EH (cell line): ENCODE data around the gene RABGGTA.

Experiments
- DNase-seq: peaks from one replicate; pipeline ENCODE4 v3.0.0-alpha.2; 2015; ENCODE audit warnings: low read depth

Gene RABGGTA, protein sequence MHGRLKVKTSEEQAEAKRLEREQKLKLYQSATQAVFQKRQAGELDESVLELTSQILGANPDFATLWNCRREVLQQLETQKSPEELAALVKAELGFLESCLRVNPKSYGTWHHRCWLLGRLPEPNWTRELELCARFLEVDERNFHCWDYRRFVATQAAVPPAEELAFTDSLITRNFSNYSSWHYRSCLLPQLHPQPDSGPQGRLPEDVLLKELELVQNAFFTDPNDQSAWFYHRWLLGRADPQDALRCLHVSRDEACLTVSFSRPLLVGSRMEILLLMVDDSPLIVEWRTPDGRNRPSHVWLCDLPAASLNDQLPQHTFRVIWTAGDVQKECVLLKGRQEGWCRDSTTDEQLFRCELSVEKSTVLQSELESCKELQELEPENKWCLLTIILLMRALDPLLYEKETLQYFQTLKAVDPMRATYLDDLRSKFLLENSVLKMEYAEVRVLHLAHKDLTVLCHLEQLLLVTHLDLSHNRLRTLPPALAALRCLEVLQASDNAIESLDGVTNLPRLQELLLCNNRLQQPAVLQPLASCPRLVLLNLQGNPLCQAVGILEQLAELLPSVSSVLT

DNA sequence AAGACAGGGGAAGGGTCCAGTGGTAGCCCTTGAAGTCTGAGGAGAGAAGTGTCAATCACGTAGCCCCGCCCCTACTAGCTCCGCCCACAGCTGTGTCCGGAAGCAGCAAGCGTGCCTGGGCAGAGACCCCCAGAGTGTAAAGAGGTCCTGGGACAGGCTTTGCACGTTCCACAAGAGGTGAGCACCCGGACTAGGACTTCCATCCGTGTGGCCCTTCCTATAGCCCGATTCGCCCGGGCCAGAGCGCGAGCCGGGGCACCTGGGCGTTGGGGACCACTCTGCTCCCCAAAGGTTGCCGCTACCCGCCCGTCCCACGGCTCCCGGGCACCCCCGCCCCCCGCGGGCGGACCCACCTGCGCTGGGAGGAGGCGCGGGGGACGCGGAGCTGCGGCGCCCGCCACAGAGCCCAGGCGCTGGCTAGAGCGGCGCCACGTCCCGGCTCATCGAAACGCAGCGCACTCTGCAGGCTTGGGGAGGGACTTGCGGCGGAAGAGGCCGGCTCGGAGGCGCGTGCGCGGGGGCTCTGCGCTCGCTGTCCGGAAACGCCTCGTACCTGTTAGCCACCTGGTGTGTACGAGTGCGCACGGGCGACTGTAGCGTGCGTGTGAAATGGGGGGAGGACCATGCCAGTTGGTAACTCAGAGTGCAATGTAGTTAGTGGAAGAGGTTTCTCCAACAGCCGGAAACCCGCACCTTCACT lies at the start of gene RABGGTA:
Gene RABGGTA, minus strand, starts transcription at position 464 of the 700 bp plus-strand sequence. CDS start 482 bp downstream, outside the sequence.
- DNase-seq = peak; percentile 82

DNA sequence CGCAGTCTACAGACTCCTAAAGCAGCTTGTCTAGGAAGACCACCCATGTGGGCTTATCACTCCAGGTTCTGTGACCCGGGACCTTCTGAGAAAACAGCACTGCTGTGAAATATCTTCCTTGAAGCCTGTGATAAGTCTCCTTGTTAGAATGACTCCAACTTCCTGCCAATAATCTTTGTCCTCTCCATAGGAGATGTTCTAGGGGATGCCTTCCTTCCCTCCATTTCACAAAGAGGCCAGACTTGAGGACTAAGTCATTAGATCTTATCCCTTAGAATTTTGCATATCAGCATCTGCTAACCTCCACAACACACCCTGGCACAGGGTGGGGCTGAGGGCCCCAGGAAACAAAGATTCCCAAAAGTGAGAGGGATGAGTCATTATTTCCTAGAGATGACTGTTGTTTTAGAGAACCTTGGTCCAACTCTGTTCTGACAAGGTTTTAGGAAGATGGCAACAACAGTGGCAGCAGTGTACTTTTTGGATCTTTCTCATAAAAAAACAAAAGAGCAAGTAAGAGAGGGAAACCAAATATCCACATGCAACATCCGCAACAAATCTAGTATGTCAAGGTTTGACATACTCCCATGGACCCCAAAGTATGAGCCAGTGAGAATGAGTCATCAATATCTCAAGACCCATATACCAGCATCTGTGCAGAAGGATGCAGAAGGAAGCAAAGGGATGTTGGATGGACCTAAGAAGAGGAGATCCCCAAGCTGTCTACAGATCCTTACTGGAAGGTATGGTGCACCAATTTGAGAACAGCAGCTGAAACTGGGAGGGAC lies 45.9 kb upstream of the RABGGTA start:
- peak; percentile 60 for DNase-seq

DNA sequence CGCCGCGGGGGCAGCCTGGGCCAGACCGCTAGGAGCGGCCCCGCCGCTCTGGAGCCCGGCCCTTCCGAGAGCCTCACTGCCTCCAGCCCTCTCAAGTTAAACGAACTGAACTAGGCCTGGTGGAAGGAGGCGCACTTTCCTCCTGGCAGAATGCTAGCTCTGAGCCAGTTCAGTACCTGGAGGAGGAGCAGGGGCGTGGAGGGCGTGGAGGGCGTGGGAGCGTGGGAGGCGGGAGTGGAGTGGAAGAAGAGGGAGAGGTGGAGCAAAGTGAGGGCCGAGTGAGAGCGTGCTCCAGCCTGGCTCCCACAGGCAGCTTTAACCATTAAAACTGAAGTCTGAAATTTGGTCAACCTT lies 45.2 kb upstream of the RABGGTA start:
- no peak for DNase-seq

DNA sequence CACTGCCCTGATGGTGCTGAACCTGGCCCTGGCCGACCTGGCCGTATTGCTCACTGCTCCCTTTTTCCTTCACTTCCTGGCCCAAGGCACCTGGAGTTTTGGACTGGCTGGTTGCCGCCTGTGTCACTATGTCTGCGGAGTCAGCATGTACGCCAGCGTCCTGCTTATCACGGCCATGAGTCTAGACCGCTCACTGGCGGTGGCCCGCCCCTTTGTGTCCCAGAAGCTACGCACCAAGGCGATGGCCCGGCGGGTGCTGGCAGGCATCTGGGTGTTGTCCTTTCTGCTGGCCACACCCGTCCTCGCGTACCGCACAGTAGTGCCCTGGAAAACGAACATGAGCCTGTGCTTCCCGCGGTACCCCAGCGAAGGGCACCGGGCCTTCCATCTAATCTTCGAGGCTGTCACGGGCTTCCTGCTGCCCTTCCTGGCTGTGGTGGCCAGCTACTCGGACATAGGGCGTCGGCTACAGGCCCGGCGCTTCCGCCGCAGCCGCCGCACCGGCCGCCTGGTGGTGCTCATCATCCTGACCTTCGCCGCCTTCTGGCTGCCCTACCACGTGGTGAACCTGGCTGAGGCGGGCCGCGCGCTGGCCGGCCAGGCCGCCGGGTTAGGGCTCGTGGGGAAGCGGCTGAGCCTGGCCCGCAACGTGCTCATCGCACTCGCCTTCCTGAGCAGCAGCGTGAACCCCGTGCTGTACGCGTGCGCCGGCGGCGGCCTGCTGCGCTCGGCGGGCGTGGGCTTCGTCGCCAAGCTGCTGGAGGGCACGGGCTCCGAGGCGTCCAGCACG lies 44.6 kb upstream of the RABGGTA start:
- no peak for DNase-seq

DNA sequence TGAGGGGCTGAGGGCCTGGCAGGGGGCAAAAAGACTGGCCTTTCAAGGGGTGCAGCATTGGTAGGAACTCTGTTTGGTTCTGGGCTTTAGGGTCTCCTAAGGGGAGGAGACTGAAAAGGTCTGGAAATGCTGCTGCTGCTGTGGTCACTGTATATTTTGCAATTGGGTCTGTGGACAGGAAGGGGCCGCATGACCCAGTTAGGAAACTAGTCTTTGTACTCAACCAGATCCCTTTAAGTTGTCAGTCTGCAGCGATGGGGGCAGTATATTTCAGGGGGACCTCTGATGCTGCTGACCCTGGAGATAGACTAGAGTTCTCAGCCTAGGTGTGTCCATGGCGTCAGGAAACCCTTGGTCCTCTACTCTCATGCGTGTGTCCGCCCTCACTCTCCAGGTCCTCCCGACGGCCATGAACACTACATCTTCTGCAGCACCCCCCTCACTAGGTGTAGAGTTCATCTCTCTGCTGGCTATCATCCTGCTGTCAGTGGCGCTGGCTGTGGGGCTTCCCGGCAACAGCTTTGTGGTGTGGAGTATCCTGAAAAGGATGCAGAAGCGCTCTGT lies 43.9 kb upstream of the RABGGTA start:
- DNase-seq = no peak

DNA sequence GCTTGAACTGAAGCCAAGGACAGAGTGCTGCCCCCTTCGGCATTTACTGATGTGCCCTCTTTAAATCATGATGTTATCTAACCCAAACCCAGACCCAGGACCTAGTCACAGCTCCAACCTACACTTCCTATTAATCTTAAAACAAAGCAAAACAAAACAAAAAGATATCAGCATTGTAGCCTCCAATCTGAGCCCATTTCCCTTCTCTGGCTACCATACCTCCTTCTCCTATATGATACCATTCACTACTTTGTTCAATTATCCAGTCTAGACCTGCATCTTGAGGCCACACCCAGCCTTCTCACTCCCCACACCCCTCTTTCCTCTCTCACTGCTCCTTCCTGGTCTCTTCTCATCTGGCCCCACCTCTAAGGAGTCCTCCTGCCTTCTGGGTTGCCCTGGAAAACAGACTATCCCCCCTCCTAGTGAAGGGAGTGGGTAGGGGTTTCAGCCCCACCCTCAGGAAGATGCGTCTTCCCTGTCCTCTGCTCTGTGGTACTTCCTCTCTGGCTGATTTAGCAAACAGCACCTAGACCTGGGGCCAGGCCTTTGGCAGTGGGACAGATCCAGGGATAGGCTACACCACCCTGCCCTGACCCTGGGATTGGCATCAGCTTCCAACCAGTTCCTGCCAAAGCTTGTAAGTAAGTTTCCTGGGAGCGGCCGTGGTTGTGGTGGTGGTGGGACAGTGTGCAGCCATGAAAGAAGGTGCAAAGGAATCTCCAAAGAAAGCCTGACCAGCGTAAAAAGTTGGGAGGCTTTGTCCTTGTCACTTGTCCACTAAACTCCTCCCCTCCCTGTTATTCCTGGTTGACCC lies 43.2 kb upstream of the RABGGTA start:
- no peak for DNase-seq

DNA sequence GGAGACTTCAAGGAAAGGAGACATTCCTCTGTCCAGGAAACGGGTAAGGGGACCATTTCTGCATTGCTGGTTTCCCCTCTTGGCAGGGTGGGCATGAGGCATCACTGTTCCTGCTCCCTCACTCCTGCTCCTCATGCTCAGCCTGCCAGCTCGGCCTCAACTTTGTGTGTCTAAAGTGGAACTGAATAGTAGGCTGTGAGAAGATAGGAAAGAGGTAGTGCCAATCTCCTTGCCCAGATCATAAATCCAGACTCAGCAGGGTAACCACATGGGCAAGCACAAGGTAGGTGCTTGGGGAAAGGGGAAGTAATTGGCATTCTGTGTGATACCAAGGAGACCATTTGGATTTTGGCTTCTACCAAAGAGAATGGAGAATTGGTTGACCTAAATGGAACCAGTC lies 42.5 kb upstream of the RABGGTA start:
- DNase-seq = no peak

DNA sequence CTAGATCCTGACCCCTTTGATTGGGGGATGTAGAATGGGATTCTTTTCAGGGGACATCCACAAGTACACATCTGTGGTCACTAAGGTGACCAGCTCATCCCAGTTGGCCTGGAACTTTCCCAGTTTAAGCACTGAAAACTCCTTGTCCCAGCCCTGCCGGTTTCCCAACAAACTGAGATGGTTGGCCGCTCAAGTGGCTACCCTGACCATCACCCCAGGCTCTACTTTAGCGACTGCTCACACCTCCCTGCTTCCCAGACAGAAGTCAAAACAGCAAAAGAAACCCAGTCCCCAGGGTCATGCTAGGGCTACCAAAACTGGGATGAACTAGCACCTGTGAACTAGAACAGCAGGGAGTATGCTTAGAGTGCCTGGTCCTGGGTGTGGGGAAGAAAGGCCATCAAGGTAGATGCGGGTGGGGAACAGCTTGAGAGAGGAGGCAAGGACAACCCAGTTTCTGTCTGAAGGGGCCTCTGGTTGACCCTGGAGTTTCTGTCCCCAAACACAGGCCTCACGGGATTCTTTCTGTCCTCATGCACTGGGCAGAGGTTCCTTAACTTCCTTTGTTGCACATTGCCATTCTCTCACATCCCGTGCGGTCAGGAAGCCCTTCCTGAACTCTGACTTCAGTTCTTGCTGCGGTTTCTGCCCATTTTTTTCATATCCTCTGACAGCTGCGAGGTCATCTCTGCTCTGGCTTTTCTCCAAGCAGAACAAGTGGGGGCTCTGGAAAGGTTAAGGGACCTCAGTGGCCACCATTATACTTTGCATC lies 41.5 kb upstream of the RABGGTA start:
- no peak for DNase-seq

DNA sequence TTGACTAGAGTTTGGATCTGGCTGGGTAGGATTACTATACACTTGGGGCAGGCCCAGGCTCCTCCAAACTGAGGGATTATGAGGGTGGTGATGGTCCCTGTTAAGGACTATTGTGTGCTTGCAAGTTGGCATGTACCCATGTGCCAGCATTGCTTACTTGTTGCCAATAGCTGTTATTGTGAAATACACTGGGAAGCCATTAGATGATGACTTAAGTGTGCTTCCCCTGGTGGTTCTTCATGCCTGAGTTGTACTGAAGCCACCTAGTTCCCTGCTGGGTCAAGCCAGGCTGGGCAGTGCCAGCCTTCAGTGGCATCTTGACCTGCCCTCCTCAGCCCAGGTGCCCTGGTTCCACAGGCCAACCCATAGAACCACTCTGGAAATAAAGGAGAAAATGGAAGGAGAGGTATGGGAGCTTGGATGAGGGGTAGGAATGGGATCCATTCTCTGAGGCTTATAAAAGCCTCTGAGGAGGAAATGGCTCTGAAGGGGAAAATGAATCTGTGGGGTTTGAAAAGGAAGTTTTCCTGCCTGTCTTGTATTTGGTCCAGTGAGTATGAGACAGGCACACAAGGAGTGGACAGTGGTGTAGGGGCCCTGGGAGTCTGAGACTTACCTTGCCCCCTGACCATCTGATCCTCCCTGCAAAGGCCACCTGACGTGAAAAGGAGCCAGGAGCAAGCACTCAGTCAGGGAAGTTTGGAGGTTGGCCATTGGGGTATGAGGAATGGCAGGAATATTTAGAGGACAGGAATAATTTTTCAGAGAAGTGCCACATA lies 40.6 kb upstream of the RABGGTA start:
- DNase-seq = peak; percentile 26

DNA sequence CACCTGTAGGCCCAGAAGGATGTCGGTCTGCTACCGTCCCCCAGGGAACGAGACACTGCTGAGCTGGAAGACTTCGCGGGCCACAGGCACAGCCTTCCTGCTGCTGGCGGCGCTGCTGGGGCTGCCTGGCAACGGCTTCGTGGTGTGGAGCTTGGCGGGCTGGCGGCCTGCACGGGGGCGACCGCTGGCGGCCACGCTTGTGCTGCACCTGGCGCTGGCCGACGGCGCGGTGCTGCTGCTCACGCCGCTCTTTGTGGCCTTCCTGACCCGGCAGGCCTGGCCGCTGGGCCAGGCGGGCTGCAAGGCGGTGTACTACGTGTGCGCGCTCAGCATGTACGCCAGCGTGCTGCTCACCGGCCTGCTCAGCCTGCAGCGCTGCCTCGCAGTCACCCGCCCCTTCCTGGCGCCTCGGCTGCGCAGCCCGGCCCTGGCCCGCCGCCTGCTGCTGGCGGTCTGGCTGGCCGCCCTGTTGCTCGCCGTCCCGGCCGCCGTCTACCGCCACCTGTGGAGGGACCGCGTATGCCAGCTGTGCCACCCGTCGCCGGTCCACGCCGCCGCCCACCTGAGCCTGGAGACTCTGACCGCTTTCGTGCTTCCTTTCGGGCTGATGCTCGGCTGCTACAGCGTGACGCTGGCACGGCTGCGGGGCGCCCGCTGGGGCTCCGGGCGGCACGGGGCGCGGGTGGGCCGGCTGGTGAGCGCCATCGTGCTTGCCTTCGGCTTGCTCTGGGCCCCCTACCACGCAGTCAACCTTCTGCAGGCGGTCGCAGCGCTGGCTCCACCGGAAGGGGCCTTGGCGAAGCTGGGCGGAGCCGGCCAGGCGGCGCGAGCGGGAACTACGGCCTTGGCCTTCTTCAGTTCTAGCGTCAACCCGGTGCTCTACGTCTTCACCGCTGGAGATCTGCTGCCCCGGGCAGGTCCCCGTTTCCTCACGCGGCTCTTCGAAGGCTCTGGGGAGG lies 39.5 kb upstream of the RABGGTA start, which contains the start of gene LTB4R:
Gene LTB4R, plus strand, starts transcription at position 857 of the 959 bp plus-strand sequence. CDS start 4,150 bp downstream, outside the sequence.
- peak; percentile 79 for DNase-seq

DNA sequence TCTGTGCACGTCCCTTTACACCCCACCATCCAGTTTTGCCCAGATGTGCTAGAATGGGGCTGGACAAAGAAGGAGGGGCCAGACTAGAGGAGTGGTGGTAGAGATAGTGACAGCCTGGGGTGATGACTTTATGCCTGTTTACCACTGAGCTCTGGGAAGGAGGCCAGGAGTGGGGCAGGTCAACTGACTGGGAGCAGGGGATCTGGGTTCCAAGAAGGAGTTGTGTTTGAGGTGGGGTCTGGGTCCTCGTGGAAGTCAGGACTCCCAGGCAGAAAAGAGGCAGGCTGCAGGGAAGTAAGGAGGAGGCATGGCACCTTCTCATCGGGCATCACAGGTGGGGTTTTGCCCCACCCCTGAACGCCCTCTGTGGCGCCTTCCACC lies 38.9 kb upstream of the RABGGTA start:
- DNase-seq = peak; percentile 17

DNA sequence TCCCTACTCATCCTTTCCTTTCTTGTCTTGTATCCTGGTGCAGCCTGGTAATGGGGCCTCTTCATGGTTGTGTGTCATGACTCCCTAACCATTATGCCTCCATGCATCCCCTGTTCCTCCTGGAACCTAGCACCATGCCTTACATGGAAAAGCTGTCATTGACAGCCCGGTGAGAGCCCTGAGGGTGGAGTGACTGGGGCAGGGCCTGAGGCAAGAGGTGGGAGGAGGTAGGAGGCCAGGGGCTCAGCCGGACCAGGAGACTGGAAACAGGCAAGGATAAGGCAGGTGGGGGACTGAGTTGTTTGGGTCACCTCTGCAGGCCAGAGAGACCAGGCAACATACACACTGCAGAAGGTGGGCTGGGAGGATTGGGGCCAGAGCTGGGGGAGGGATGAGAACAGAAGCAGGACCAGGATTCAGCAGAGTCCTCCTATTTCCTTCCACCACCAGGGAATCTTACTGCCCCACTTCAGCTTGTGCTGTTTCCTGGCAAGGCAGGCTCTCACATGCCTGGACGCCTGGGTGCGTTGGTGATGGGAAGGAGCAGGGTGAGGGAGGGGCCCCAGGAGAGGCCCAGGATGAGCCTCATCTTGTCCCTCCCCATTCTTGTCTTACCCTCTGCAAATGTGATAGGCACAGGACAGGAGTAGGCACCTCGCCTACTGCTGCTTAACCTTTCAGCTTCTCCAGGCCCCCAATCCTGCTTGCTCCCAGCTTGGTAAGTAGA lies 38.3 kb upstream of the RABGGTA start, which contains the start of gene LTB4R2:
Gene LTB4R2, plus strand, starts transcription at position 603 of the 727 bp plus-strand sequence. CDS start 525 bp downstream, outside the sequence.
- DNase-seq = no peak

DNA sequence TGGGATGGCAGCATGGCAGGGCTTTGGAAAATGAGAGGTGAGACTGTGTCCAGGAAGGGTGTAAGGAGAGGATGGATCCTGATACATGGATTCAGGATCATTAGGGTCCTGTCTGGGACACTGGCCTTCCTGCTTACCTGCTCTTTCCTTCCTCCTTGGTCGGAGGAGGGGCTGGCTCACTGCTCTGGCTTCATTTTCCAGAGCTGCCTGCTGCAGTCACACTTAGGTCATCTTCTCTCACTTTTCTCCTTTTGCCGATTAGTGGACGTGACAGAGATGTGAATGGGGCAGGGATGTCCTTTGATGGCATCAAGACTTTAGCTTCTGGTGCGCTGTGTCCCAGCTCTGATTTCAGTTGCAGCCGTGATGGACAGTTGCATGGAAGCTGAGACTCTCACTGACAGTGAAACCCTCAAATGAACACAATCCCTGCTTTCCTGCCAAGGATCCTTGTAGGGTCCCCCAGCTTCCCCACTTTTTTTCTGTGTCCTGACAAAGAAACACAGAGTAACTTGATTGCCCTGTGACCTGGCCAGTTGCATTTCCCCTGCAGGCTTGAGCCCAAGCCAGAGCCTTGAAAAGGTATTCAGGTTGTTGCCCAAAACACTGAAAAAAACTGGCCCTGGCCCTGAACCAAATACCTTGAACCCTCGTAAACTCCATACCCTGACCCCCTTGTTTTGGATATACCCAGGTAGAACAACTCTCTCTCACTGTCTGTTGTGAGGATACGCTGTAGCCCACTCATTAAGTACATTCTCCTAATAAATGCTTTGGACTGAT lies 37.1 kb upstream of the RABGGTA start:
- no peak for DNase-seq

DNA sequence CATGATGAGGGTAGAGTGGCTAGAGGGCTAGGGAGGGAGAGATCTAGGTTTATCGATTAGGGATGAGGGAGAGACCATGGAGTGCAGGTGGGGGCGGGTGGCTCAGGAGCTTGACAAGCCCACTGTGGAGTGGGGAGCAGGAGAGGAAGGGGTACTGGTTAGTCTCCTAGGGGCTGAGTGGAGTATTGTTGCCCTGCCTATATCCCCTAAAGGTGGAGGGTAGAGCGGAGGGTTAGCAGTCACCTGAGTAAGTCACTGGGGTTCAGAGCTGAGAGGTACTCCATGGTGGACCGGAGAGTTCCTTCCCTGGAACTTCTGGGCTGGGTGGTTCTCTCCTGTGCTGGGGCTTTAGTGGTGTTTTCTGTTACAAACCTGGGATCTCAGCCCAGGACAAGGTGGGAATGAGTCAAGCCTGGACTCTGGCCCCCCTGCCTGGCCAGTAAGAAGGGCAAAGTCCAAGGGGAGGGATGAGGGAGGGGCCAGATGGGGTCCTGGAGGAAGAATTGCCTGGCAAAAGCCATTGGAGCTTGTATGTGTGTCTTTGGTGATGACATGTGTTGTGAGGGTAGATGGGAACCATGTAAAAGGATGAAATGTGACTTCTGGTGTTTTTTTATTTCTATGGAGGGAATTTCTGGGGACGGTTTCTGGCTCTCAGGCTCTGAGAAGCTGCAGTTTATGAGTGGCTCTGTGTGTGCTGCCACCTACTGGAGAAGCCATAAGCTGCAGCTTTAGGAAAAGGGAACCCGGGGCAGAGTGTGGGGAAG lies 36.4 kb upstream of the RABGGTA start, which contains the start of gene CIDEB:
Gene CIDEB, minus strand, starts transcription at position 403 of the 767 bp plus-strand sequence. Its CDS starts 119 bp downstream, at position 284.
- DNase-seq = peak; percentile 67

DNA sequence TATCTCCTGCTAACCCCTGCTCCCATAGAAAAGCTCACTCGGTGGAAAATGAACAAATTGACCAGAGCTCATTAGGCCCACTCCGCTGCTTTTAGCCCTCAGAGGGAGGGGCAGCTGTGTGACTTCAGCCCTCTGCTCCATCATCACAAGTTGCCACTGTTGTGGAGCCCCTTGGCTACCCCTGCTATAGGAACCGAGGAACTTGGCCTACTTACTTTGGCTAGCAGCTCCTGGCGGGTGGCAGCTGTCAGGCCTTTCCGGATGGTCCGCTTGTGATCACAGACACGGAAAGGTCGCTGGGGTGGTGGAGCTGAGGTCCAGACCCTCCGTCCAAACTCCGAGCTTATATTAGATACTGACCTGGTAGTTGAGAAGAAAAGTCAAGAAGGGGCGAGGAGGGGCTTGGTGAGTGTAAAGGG lies 35.8 kb upstream of the RABGGTA start:
- no peak for DNase-seq
